GM13977 (cell line): ENCODE data around the gene ATF7.
A peak's percentile ranks its signal among the peaks of the same experiment; 100 is the strongest.

Source experiments
- DNase-seq: peaks from one replicate; pipeline ENCODE4 v3.0.0; 2012; ENCODE audit warnings: low spot score
- CTCF ChIP-seq: IDR thresholded peaks from 2 replicates; pipeline ENCODE4 v1.5.1; 2012; ENCODE audit warnings: mild to moderate bottlenecking, control low read depth; ENCODE audit not compliant: insufficient read depth; ENCODE audit errors: extremely low read depth, missing control alignments
- in situ Hi-C: fragments of 300-500 bp; cut with MboI; formaldehyde crosslinking; loops from one replicate; pipeline ENCODE4 v1.12.0; 2022; ENCODE audit warnings: low sequenced_read_pairs, low pct_unique_long_range_greater_than_20kb, mixed read lengths, inconsistent platforms; ENCODE audit not compliant: unreplicated experiment

Gene ATF7

DNA sequence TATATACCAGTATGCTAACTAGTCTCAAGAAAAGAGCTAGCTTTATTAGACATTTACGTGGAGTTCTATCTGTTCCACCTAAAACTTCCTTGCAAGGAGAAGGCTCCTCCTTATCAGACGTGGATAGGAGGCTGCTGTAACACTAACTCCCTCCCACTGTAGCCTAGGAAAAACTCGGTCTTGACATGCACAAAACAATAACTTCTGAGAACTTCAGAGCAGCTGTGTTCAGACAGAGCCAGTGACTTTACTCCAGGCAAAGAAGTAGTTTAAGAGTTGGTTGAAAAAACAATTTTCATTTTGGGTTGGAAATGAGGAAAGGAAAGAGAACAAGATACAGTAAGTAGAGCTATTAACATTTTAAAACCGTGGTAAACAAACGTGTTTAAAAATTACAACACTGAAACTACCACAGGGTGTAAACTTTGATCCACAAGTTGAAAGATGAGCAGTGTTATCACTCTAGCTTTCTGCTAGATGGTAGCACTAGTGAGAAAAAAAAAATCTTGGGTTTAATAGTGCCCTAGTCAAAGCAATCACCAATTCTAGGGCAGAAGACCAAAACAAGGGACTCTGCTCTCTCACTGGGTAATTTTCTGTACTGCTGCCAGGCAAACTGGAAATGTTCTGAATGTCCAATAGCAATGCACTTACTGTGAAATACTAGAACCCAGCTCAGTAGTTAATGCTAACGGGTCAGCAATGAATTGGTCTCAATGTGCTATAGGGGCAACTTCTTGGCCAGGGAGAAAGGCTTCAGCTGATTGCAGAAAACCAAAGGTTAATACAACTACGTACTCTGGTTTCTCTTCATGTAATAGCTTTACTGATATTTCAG, 2.4 kb downstream of the ATF7 start:
- in situ Hi-C loops, result no loop called here
- DNase-seq, result no peak
- no peak for TF ChIP-seq CTCF

GRCh38 chr12:53622724-53623123, 3.5 kb downstream of the ATF7 start:
- no peak for TF ChIP-seq CTCF
- DNase-seq, result no peak
- in situ Hi-C loops, result no loop called here

DNA sequence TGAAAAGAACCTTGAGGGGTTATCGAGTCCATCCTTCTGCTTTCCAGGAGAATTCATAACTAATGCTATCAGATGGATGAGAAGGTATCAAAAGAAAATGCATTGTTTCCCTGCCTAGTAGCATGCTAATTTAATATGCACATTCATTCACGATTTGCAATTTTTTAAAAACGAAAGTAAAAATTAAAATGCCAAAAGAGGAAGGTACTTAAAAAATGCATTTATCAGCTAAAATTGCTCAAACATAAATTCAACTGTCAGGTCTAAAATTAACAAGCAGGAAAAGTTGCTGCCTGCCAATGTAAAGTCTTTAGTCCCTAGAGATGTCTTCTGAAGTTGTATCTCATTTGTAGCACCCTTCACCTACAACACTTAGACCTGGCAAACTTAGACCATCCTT, 7.9 kb downstream of the ATF7 start:
- no peak for DNase-seq
- in situ Hi-C loops, result no loop called here
- no peak for TF ChIP-seq CTCF

GRCh38 chr12:53617700-53618099, 8.5 kb downstream of the ATF7 start:
- in situ Hi-C loops, result no loop called here
- no peak for TF ChIP-seq CTCF
- no peak for DNase-seq

GRCh38 chr12:53616950-53617349, 9.2 kb downstream of the ATF7 start:
- no peak for DNase-seq
- in situ Hi-C loops, result no loop called here
- TF ChIP-seq CTCF, result no peak

GRCh38 chr12:53613821-53614220, 12.4 kb downstream of the ATF7 start:
- in situ Hi-C loops, result no loop called here
- no peak for DNase-seq
- TF ChIP-seq CTCF, result no peak

- DNase-seq, result peak; percentile 18
- in situ Hi-C loops, result no loop called here
- no peak for TF ChIP-seq CTCF
These were observed 13.2 kb downstream of the ATF7 start for GRCh38 chr12:53612978-53613377.
